Caki2 (cell line): ENCODE results near the gene DNAH3. TPM values are rescaled to one million over a fixed set of nuclear protein-coding genes. Genes with fewer than 3 reads are reported as not detected.
"Not testable (repeated sequence)": the region's sequence is repeated elsewhere in the genome, so short reads cannot be mapped to it uniquely, and the experiment has no call there.

ENCODE experiments used
- DNase-seq: peaks from one replicate; pipeline ENCODE4 v3.0.0-alpha.2; 2015; ENCODE audit warnings: low read depth
- in situ Hi-C: cut with HindIII; loops from 2 replicates; pipeline ENCODE4 v1.10.0; 2016; ENCODE audit warnings: low sequenced_read_pairs, low pct_unique_long_range_greater_than_20kb, mixed read lengths
- total RNA-seq: library from RNA; depleted of rRNA; stranded (reverse); fragments of >200 nt; shearing (Covaris generic); gene quantifications from 2 replicates; pipeline ENCODE4 v1.2.3, GENCODE V29; 2014; ENCODE audit warnings: low replicate concordance; rRNA removed

The DNAH3 gene, protein sequence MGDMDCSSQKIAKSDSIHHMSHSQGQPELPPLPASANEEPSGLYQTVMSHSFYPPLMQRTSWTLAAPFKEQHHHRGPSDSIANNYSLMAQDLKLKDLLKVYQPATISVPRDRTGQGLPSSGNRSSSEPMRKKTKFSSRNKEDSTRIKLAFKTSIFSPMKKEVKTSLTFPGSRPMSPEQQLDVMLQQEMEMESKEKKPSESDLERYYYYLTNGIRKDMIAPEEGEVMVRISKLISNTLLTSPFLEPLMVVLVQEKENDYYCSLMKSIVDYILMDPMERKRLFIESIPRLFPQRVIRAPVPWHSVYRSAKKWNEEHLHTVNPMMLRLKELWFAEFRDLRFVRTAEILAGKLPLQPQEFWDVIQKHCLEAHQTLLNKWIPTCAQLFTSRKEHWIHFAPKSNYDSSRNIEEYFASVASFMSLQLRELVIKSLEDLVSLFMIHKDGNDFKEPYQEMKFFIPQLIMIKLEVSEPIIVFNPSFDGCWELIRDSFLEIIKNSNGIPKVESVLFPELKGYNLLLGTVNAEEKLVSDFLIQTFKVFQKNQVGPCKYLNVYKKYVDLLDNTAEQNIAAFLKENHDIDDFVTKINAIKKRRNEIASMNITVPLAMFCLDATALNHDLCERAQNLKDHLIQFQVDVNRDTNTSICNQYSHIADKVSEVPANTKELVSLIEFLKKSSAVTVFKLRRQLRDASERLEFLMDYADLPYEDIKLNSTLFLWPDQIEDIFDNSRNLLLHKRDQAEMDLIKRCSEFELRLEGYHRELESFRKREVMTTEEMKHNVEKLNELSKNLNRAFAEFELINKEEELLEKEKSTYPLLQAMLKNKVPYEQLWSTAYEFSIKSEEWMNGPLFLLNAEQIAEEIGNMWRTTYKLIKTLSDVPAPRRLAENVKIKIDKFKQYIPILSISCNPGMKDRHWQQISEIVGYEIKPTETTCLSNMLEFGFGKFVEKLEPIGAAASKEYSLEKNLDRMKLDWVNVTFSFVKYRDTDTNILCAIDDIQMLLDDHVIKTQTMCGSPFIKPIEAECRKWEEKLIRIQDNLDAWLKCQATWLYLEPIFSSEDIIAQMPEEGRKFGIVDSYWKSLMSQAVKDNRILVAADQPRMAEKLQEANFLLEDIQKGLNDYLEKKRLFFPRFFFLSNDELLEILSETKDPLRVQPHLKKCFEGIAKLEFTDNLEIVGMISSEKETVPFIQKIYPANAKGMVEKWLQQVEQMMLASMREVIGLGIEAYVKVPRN (N-terminal part only)
- 0.17 TPM in 1 of 2 replicates, not detected in the other for total RNA-seq

DNA sequence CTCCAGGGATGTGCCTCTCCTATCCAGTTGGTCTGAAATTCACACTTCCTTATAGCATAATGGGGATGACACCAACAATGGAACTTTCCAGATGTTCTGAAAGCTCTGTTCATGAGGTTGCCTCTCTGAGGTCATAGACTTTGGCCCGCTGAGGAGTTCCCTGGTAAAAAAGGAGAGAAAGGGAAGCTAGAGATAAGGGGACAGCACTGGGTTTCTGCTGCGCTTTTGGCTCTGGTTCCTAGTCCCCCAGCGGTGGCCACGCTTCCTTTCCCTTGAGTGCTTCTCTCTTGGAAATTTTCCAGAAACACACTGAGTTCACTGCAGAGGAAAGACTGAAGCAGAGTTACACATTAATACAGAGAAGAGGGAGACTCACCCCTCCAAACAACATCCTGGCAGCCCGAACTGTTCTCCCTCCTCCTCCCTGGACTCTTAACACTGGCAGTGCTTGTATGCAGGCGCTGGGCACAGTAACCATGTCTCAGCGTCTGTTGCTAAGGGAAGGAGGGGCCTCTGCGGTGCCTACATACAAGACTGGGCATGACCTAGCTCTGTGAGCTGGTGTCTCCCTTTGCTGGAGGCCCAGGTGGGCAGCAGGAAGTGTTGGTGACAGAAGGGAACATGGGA, at the start of gene DNAH3:
Gene DNAH3, minus strand, starts transcription at position 472 of the 627 bp plus-strand sequence. CDS start 527 bp downstream, outside the sequence.
- in situ Hi-C loops, result no loop called here
- DNase-seq, result peak; percentile 95

DNA sequence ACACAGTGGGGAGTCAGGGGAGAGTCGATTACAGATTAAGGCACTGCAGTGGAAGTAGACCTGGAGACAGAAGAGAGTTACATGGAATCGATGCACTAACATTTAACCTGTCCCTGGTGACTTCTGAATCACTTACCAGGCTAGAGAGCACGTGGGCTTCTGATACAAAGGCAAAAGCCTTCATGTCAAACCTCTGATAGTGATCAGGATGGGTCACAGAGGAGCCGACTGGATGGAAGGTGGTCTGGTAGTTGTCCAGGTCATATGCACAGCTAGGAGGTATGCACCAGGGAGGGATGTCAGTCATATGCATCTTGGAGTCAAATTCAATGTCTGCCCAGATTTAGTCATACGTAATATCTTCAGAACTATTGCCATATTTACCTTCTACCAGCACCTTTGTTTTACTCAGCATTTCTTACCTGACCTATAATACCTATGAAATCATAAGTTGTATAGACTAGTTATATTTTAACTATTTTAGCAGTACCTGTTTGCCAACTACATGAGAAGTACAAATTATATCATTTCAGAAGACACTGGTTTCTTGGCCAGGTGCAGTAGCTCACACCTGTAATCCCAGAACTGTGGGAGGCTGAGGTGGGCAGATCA, 49.1 kb upstream of the DNAH3 start:
- in situ Hi-C loops, result no loop called here
- no peak for DNase-seq

DNA sequence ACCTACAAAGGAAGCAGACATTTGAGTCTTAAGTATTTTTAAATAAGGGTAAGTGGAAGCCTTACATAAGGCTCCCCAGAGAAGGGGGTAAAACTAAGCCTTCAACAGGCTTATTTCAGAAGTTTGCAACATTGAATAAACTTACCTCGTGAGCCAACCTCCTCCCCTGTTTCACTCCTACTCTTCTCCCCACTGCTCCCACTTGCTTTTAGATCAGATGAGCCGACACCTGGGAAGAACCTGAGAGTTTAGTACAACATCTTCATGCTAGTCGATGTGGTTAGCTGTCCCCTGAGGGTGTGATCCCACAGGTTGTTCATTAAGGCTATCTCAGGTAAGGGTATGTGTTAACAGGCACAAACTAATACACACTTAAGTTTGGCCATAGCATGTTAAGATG, 47.0 kb upstream of the DNAH3 start:
- in situ Hi-C loops, result no loop called here
- no peak for DNase-seq

DNA sequence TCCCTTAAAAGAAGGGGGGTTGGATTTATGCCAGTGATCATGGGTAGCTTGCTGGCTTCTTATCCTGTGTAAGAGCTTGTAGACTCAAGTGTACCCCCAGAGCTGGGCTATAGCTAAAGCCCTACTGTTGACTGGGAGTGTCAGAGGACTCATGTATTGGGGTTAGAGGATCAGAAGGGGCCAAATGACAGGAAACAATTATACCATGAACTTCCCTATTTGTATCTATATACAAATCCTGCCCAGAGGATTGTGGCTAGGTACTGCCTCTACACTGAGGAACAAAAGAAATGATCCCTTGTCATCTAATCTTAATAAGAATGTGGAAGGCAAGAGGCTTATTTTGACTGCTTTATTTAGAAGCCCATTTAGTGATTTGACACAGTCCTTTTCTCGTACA, 46.5 kb upstream of the DNAH3 start:
- DNase-seq, result no peak
- in situ Hi-C loops, result no loop called here

DNA sequence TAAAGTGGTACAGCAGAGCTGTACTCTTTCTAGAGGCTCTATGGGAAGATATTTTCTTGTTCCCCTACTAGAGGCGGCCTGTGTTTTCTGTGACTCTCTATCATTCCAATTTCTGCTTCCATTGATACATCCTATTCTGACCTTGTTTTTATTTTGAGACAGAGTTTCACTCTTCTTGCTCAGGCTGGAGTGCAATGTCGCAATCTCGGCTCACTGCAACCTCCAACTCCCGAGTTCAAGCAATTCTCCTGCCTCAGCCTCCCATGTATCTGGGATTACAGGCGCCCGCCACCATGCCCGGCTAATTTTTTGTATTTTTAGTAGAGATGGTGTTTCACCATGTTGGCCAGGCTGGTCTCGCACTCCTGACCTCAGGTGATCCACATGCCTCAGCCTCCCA, 44.7 kb upstream of the DNAH3 start:
- DNase-seq, in situ Hi-C loops: not testable (repeated sequence)

DNA sequence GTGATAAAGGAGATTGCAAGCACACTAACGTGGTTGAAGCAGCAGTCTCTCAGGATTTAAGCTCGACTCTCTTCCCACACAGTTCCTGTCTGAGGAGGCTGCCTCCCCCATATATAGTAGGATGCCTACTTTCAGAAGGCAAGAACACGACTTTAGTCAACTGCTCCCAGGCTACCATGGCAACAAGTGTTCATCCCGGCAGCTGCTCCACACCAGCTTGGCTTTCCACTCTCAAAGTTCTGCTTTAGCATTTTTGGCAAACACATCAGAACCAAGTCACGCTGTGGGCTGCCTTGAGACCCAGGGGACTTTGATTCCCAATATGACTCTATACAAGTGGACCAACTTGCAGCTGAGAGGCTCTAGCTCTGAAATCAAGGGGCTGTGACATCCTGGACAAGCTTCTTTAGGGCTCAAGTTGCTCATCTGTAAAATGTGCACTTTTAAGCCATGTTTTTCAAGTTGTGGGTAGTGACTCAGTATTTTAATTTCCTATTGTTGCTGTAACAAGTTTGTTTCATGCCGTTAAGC, 44.2 kb upstream of the DNAH3 start:
- in situ Hi-C loops, result no loop called here
- peak; percentile 24 for DNase-seq

DNA sequence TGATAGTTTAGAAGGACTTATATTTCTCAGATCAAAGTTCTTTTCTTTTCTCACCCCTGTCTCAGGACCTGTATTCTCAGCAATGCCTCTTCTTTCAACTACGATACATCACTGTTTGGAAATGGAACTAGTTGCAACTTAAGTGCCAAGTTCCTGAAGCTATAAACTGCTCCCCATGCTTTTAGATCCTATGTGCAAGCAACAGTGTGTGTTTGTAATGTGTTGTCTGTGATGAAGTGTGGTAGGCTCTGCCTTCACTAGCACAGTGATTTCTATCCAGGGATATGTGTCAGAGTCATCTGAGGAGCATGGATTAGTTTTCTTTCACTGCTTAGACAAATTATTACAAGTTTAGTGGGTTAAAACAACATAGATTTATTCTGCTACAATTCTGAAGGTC, 42.3 kb upstream of the DNAH3 start:
- no peak for DNase-seq
- in situ Hi-C loops, result no loop called here

DNA sequence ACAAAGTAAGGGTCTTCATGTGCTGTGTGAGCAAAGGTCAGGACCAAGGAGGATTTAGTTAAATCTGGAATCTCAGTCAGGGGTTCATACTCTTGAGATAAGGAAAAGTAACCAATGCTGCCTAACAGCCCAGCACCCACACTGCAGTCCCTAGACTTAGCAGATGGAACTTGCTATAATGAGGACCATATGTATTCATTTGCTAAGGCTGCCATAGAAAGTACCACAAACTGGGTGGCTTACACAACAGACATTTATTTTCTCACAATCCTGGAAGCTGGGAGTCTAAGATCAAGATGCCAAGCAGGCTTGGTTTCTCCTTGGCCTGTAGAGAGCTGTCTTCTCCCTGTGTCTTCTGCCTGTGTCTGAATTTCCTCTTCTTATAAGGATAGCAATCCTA, 40.0 kb upstream of the DNAH3 start:
- no peak for DNase-seq
- in situ Hi-C loops, result no loop called here

DNA sequence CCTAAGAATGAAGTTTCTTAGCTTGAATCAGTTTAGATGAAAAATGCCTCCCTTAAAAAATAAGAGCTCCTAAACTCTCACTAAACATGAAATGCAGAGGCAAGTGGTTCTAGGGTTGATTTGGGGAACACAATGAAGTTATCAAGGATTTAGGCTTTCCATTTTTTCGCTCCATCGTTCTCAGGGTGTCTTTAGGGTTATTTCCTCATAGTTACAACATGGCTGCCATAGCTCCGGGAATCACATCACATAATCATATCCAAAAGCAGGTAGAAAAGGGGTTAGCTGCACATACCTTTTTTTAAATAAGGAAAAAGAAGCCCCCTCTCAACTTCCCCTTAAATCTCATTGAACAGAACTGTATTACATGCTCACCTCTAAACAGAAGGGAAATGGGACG, 39.4 kb upstream of the DNAH3 start:
- no peak for DNase-seq
- in situ Hi-C loops, result no loop called here

DNA sequence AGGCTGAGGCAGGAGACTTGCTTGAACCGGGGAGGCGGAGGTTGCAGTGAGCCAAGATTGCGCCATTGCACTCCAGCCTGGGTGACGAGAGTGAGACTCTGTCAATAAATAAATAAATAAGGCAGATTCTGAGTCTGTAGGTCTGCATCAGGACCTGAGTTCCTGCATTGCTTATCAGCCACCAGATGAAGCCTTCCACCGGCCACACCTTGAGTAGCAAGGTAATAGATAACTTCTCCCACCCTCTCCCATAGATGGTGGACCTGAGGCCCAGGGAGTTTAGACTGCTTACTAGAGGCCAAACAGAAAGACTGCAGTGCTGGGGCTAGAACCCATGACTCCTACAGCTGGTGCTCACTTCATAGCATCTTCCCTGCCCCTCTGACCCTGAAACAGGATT, 38.7 kb upstream of the DNAH3 start:
- DNase-seq, result no peak
- in situ Hi-C loops, result loop anchor here (10.0 kb wide), 1 partner anchor 115 kb away; no protein-coding TSS in a partner anchor

DNA sequence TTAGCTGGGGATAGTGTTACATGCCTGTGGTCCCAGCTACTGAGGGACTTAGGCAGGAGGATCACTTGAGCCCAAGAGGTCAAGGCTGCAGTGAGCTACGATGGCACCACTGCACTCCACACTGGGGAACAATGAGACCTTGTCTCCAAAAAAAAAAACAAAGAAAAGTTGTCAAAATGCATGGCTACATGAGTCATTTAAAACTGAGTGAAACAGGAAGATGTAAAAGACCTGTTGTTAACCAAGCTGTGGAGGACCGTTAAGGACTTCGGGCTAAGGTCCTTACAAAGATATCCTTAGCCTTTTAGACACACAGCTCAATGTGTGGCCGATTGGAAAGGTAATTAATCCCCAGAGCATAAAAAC, 35.7 kb upstream of the DNAH3 start:
- in situ Hi-C loops, result loop anchor here (10.0 kb wide), 1 partner anchor 118 kb away; no protein-coding TSS in a partner anchor

DNA sequence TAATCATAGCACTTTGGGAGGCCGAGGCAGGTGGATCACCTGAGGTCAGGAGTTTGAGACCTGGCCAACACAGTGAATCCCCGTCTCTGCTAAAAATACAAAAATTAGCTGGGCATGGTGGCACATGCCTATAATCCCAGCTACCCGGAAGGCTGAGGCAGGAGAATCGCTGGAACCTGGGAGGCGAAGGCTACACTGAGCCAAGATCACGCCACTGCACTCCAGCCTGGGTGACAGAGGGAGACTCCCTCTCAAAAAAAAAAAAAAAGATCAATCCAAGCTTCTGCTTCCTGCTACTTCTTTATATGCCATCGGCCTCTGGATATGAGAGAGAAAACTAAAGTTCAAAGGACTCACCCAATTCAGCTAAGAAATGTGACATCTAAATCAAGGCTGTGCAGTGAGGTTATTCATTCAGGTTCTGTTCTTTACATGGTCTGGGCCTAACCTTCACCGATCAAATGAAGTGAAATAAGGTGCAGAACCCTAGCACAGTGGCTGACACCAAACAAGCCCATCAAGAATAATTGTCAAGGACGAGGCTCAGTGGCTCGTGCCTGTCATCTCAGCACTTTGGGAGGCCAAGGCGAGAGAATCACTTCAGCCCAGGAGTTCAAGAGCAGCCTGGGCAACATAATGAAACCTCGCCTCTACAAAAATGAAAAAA, 35.1 kb upstream of the DNAH3 start:
- in situ Hi-C loops, result loop anchor here (10.0 kb wide), 1 partner anchor 119 kb away; no protein-coding TSS in a partner anchor
- DNase-seq, result no peak

More for the DNA sequence above, 35.7 kb upstream of the DNAH3 start:
- peak; percentile 22 for DNase-seq

DNA sequence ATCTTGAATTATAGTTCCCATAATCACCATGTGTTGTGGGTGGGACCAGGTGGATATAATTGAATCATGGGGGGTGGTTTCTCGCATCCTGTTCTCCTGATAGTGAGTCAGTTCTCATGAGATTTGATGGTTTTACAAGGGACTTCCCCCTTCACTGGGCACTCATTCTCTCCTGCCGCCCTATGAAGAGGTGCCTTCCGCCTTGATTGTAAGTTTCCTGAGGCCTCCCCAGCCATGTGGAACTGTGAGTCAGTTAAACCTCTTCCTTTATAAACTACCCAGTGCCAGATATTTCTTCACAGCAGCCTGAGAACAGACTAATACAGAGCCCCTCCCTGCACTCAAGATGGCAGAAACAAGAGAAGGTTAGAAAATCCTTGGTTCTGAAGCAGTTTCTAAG, 34.2 kb upstream of the DNAH3 start:
- DNase-seq, result peak; percentile 57
- in situ Hi-C loops, result loop anchor here (10.0 kb wide), 1 partner anchor 120 kb away; no protein-coding TSS in a partner anchor

DNA sequence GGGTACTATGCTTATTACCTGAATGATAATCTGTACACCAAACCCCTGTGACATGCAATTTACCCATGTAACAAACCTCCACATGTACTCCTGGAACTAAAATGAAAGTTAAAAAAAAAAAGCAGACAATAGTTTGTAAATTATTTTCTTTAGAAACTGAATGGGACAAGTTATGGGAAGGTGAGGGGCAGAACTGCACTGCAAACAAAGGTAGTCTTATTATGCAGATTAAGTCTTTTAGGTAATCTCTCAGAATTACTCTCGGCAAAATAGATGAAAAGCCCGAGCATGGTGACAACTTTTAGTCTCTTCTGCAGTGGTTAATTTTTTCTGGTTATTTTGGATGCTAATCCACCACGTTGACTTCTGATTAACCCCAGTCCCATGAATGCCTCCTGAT, 33.3 kb upstream of the DNAH3 start:
- no peak for DNase-seq
- in situ Hi-C loops, result loop anchor here (10.0 kb wide), 1 partner anchor 121 kb away; no protein-coding TSS in a partner anchor

DNA sequence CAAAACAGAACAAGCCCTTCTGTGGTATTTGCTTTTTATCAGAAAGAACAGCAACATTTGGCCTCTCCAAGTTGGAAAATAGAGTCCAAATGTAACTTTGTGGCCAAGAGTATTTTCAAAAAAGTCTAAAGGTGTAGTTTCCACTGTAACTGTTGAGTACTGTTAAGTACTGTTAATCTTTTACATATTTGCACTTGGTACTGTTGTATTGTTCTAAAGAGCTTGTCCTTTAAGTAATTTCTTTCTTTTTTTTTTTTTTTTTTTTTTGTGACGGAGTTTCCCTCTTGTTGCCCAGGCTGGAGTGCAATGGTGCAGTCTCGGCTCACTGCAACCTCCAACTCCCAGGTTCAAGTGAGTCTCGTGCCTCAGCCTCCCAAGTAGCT, 29.3 kb upstream of the DNAH3 start:
- DNase-seq, result no peak
- in situ Hi-C loops, result loop anchor here (10.0 kb wide), 1 partner anchor 125 kb away; no protein-coding TSS in a partner anchor

DNA sequence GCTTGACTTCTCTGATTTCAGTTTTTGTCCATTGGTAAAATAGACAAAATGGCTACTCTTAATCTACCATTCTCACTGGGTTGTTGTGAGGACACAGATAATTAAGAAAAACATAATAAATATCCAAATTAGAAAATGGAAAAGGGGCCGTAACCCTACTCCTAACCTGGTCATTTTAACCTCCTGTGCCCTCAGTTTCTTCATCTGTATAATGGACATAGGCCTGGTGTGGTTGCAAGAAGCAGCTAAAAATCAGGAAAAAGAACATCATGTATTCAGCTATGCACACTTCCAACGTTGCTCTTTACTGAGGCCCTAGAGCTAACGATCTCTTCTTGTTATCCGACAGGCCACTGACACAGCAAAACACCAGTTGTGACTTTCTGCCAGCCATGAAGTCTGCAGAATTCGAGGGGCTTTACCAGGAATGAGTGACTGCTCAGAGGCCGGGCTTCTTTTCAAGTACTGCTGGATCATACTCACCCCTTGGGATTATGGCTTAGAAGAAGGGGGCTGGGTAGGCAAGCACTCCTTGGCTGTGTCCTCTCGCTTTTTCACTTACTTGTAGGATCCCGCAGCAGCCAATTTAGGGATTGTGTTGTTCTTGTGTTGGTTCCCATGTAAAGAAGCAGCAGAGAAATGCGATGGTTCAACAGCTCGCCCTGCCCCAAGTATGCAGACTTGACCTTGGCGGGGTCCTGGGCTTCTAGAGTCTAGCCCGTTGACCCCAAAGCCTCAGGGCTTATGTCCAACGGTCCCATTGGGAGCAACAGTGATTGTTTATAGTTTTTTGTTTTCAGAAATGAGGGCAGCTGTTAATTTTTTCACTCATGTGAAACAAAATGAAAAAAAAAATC, 28.7 kb upstream of the DNAH3 start:
- in situ Hi-C loops, result no loop called here
- DNase-seq, result no peak
